OCI-LY7 (cell line): ENCODE data around the gene ANKRD37. TPM values are rescaled to one million over a fixed set of nuclear protein-coding genes. Genes with fewer than 3 reads are reported as not detected.

Source experiments
- BruUV-seq: library from RNA; stranded (reverse); fragments of 400-500 nt; replicated peaks from 2 replicates; lab custom pipeline; 2021; lab: Mats Ljungman, UMichigan
- CTCF ChIA-PET: fragments of 300-600 bp; sonication (Branson Sonifier 250); formaldehyde crosslinking; loops from one replicate; lab custom pipeline; 2022; ENCODE audit warnings: antibody characterized with exemption; ENCODE audit not compliant: unreplicated experiment; lab: Charles Lee
- POLR2A ChIA-PET: fragments of 300-600 bp; sonication (Branson Sonifier 250); formaldehyde crosslinking; loops from one replicate; lab custom pipeline; 2022; ENCODE audit warnings: antibody characterized with exemption; lab: Charles Lee
- DNase-seq: peaks from one replicate; pipeline ENCODE4 v3.0.0-alpha.2; 2015; ENCODE audit warnings: low spot score
- H2AFZ ChIP-seq: fragments of 200-600 bp; sonication (generic), shearing (Covaris generic); 2 replicates; pipeline ENCODE4 v1.6.1; 2014; ENCODE audit warnings: mild to moderate bottlenecking, antibody characterized with exemption, low read length, moderate library complexity
- H3K27ac ChIP-seq: fragments of 200-600 bp; sonication (generic); 2 replicates; pipeline ENCODE4 v1.5.1; 2014; ENCODE audit warnings: mixed run types, low read depth, mild to moderate bottlenecking, moderate library complexity, low read length, inconsistent platforms; ENCODE audit not compliant: poor library complexity, severe bottlenecking
- H3K36me3 ChIP-seq: fragments of 200-600 bp; sonication (generic); 2 replicates; pipeline ENCODE4 v1.6.1; 2014; ENCODE audit warnings: mild to moderate bottlenecking, antibody characterized with exemption, low read length, moderate library complexity, mixed read lengths; ENCODE audit not compliant: insufficient read depth
- H3K4me1 ChIP-seq: fragments of 200-600 bp; sonication (generic); 2 replicates; pipeline ENCODE4 v1.5.1; 2014; ENCODE audit warnings: mild to moderate bottlenecking, low read length; ENCODE audit not compliant: insufficient read depth, poor library complexity, severe bottlenecking
- H3K4me2 ChIP-seq: fragments of 200-600 bp; sonication (generic); 2 replicates; pipeline ENCODE4 v1.6.1; 2014; ENCODE audit warnings: mild to moderate bottlenecking, low read length
- H3K4me3 ChIP-seq: fragments of 200-600 bp; sonication (generic); 2 replicates; pipeline ENCODE4 v1.5.1; 2014; ENCODE audit warnings: mild to moderate bottlenecking, low read depth, low read length; ENCODE audit not compliant: poor library complexity, severe bottlenecking
- H3K79me2 ChIP-seq: fragments of 200-600 bp; sonication (generic); 2 replicates; pipeline ENCODE4 v1.6.1; 2016; ENCODE audit warnings: low read depth, mild to moderate bottlenecking, low read length, moderate library complexity, mixed read lengths; ENCODE audit not compliant: insufficient read depth
- H3K9me2 ChIP-seq: fragments of 200-600 bp; sonication (generic); 2 replicates; pipeline ENCODE4 v1.6.1; 2016; ENCODE audit warnings: mild to moderate bottlenecking, low read length, mixed read lengths; ENCODE audit not compliant: insufficient read depth
- H3K9me3 ChIP-seq: fragments of 200-600 bp; sonication (generic); 2 replicates; pipeline ENCODE4 v1.6.1; 2014; ENCODE audit warnings: mild to moderate bottlenecking, mixed run types, low read length, mixed read lengths
- H4K20me1 ChIP-seq: fragments of 200-600 bp; sonication (generic); 2 replicates; pipeline ENCODE4 v1.6.1; 2014; ENCODE audit warnings: mild to moderate bottlenecking, antibody characterized with exemption, low read length, moderate library complexity, mixed read lengths; ENCODE audit not compliant: insufficient read depth
- EZH2phosphoT487 ChIP-seq: fragments of 200-600 bp; sonication (generic); IDR thresholded peaks from 2 replicates; pipeline ENCODE4 v1.6.1; 2018; ENCODE audit warnings: low read depth, borderline replicate concordance, mild to moderate bottlenecking, mixed run types, antibody characterized with exemption, low read length, moderate library complexity, mixed read lengths
- intact Hi-C: fragments of 100-400 bp; cut with micrococcal nuclease; formaldehyde crosslinking; loops from one replicate; pipeline ENCODE4 v1.10.0; 2022; ENCODE audit not compliant: unreplicated experiment
- total RNA-seq, 2 experiments: library from RNA; depleted of rRNA in 1 of 2; stranded (reverse); fragments of >200 nt in 1 of 2; shearing (Covaris generic) in 1 of 2; gene quantifications; 2 replicates each; pipeline ENCODE4 v1.2.3, GENCODE V29; 2014 to 2022
- TF ChIP-seq, protein P1 (sequence below): fragments of 200-600 bp; sonication (generic); conservative IDR thresholded peaks from 2 replicates; pipeline ENCODE4 v1.5.1; 2014; ENCODE audit warnings: mild to moderate bottlenecking, antibody characterized with exemption, low read length, moderate library complexity, mixed read lengths

The ANKRD37 gene
- total RNA-seq, 2 experiments from 2014 or later, result 3.8 to 14.1 TPM

DNA sequence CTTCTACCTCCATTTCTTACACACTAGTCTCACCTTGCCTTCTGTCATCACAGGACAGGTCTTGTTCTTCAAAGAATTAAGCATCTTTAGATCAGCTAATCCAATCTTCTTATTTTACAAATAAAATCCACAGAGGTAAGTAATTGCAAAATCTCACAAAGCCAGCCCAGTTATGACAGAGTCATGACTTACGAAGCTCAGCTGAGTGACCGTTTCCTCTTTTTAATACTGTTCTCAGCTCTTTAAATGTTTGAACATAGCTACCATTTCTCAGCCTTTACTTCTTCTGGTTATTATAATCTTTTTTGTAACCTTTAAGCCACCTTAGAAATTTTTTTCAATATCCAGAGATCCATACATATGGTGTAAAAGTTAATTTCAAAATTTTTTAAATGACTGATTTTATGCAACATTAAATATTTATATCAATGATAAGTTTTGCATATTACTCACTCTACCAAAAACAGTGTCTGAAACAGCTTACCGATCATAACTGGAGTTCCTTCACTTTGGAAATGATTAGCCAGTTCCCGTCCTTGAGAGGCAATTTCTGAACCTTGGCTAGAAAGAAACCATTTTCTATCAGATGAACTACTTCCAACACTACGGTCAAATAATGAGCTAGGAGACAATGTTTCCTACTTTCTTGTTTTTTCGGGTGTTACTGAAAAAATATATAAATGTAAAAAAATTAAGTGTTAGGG, 8.8 kb downstream of the ANKRD37 start:
- Histone ChIP-seq H2AFZ (no peak overlapping the region), H4K20me1 (no peaks in the 10 kb centered on the region), H3K36me3 (peaks cover 63% of the 10 kb centered on the region), H3K9me2 (no peaks in the 10 kb centered on the region), H3K79me2 (no peaks in the 10 kb centered on the region), H3K9me3 (no peaks in the 10 kb centered on the region), H3K4me2 (peak overlapping the region; percentile 16; the same call in 1 of the 2 replicates), H3K4me1 (peaks cover 3% of the 10 kb centered on the region), H3K4me3 (no peak overlapping the region), H3K27ac (no peak overlapping the region)
- intact Hi-C loops, result no loop called here
- ChIA-PET POLR2A (interaction anchor here (0.6 to 3.6 kb wide), 12 partner anchors 9 to 1127 kb away, joined by 3 to 21 read pairs (median 4); partner anchors contain the start of genes ANKRD37 and LRP2BP), CTCF (no interaction called here)
- DNase-seq, result no peak
- TF ChIP-seq EZH2phosphoT487, result no peak
- TF ChIP-seq, protein P1, sequence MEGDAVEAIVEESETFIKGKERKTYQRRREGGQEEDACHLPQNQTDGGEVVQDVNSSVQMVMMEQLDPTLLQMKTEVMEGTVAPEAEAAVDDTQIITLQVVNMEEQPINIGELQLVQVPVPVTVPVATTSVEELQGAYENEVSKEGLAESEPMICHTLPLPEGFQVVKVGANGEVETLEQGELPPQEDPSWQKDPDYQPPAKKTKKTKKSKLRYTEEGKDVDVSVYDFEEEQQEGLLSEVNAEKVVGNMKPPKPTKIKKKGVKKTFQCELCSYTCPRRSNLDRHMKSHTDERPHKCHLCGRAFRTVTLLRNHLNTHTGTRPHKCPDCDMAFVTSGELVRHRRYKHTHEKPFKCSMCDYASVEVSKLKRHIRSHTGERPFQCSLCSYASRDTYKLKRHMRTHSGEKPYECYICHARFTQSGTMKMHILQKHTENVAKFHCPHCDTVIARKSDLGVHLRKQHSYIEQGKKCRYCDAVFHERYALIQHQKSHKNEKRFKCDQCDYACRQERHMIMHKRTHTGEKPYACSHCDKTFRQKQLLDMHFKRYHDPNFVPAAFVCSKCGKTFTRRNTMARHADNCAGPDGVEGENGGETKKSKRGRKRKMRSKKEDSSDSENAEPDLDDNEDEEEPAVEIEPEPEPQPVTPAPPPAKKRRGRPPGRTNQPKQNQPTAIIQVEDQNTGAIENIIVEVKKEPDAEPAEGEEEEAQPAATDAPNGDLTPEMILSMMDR, result no peak
- BruUV-seq, result no TSS peak

DNA sequence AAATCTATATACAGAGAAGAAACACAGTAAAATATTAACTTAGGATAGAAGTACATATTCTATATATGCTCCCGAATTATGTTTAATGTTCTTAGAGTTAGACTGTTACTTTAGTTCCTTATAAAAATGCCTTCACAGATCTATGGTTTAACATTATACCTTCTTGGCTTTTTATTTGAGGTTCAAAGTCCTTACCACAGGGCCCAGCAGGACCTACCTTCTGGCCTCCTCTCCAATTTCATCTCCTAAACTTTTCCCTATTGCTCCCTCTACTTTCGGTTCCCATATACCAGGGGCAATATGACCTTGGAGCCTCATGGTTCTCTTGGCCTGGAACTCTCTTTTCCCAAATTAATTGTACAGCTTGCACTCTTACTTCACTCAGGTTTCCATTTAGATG, 11.8 kb downstream of the ANKRD37 start:
- no peak overlapping the region for H3K4me2 ChIP-seq
- no peak overlapping the region for H2AFZ ChIP-seq
- no peaks in the 10 kb centered on the region for H3K79me2 ChIP-seq
- ChIA-PET CTCF (no interaction called here), POLR2A (interaction anchor here (0.8 to 2.1 kb wide), 3 partner anchors 10 to 17 kb away, joined by 3 to 6 read pairs (median 4); partner anchors contain the start of genes ANKRD37 and LRP2BP)
- intact Hi-C loops, result no loop called here
- no peak overlapping the region for H3K4me3 ChIP-seq
- H3K9me3 ChIP-seq, result no peaks in the 10 kb centered on the region
- peaks cover 53% of the 10 kb centered on the region for H3K36me3 ChIP-seq
- no peak overlapping the region for H3K27ac ChIP-seq
- no peak for DNase-seq
- TF ChIP-seq, protein P1, result no peak
- TF ChIP-seq EZH2phosphoT487, result no peak
- no peaks in the 10 kb centered on the region for H4K20me1 ChIP-seq
- no TSS peak for BruUV-seq
- H3K4me1 ChIP-seq, result peaks cover 17% of the 10 kb centered on the region
- no peaks in the 10 kb centered on the region for H3K9me2 ChIP-seq

DNA sequence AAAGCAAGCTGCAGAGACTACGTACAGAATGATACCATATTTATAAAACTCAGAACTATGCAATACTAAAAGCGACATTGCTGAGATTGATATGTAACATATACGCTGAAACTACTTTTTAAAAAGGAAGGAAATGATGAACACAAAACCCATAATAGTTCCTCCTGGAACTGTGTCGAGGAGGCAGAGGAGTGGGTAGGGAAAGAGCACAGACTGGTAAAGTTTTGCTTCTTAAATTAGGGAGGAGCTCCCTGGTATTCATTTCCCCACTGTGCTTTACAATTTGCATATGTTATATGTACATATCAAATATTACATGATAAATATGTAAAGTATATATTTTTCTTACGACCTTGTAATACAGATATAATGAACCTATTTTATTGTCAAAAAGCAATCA, 15.2 kb downstream of the ANKRD37 start:
- Histone ChIP-seq H4K20me1 (no peaks in the 10 kb centered on the region), H3K27ac (no peak overlapping the region), H3K36me3 (peaks cover 68% of the 10 kb centered on the region), H3K4me3 (no peak overlapping the region), H3K4me2 (no peak overlapping the region), H2AFZ (no peak overlapping the region), H3K9me2 (peaks cover 5% of the 10 kb centered on the region; the same call in 1 of the 2 replicates), H3K79me2 (no peaks in the 10 kb centered on the region), H3K4me1 (peaks cover 25% of the 10 kb centered on the region), H3K9me3 (no peaks in the 10 kb centered on the region)
- POLR2A ChIA-PET, result interaction anchor here (1.1 to 4.3 kb wide), 8 partner anchors 13 to 175 kb away, joined by 3 to 26 read pairs (median 5); partner anchors contain the start of genes ANKRD37 and LRP2BP
- CTCF ChIA-PET, result no interaction called here
- DNase-seq, result no peak
- intact Hi-C loops, result loop anchor here (5.0 kb wide), 1 partner anchor 175 kb away; no protein-coding TSS in a partner anchor
- no peak for TF ChIP-seq EZH2phosphoT487
- TF ChIP-seq, protein P1, result no peak
- no TSS peak for BruUV-seq
